LNCaP clone FGC (cell line): ENCODE data around the gene KRTAP1-4.
"Not testable (repeated sequence)": the region's sequence is repeated elsewhere in the genome, so short reads cannot be mapped to it uniquely, and the experiment has no call there.

ENCODE experiments used
- DNase-seq: peaks from one replicate; pipeline ENCODE4 v3.0.0-alpha.2; 2011; ENCODE audit warnings: low read depth
- H3K4me3 ChIP-seq: 2 replicates; pipeline ENCODE4 v1.5.1; 2011; ENCODE audit warnings: mild to moderate bottlenecking, low read depth, low read length, control low read depth
- CTCF ChIP-seq: IDR thresholded peaks from 2 replicates; pipeline ENCODE4 v1.5.1; 2012; ENCODE audit warnings: mild to moderate bottlenecking; ENCODE audit not compliant: control insufficient read depth, insufficient read depth; ENCODE audit errors: extremely low read depth

KRTAP1-4 gene

GRCh38 chr17:41058741-41059140, 28.7 kb upstream of the KRTAP1-4 start:
- no peak overlapping the region for H3K4me3 ChIP-seq
- no peak for TF ChIP-seq CTCF
- DNase-seq, result no peak

- TF ChIP-seq CTCF, result no peak
- DNase-seq, result no peak
- H3K4me3 ChIP-seq, result no peak overlapping the region
These were observed 27.6 kb upstream of the KRTAP1-4 start for GRCh38 chr17:41057547-41057946.

GRCh38 chr17:41055130-41055529, 25.1 kb upstream of the KRTAP1-4 start, which contains the start of gene KRTAP2-2:
KRTAP2-2 (minus strand) TSS chr17:41055230; CDS start chr17:41055211, 19 bp downstream.
- not testable (repeated sequence) for H3K4me3 ChIP-seq, DNase-seq

GRCh38 chr17:41054556-41054955, 24.6 kb upstream of the KRTAP1-4 start:
- not testable (repeated sequence) for DNase-seq, H3K4me3 ChIP-seq

- DNase-seq, result no peak
- no peak for TF ChIP-seq CTCF
- no peak overlapping the region for H3K4me3 ChIP-seq
These were observed 24.0 kb upstream of the KRTAP1-4 start for GRCh38 chr17:41054025-41054424.

- TF ChIP-seq CTCF, result no peak
These were observed 22.6 kb upstream of the KRTAP1-4 start for GRCh38 chr17:41052566-41052965.

GRCh38 chr17:41049110-41049509, 19.1 kb upstream of the KRTAP1-4 start:
- no peak overlapping the region for H3K4me3 ChIP-seq
- TF ChIP-seq CTCF, result no peak
- DNase-seq, result no peak

More at GRCh38 chr17:41052566-41052965, 22.6 kb upstream of the KRTAP1-4 start:
- no peak for DNase-seq
- no peak overlapping the region for H3K4me3 ChIP-seq

GRCh38 chr17:41048441-41048840, 18.4 kb upstream of the KRTAP1-4 start:
- TF ChIP-seq CTCF, result no peak
- DNase-seq, result no peak
- H3K4me3 ChIP-seq, result no peak overlapping the region

- not testable (repeated sequence) for H3K4me3 ChIP-seq, DNase-seq
These were observed 16.9 kb upstream of the KRTAP1-4 start, which contains the start of gene KRTAP2-1 for GRCh38 chr17:41046735-41047465. KRTAP2-1 (minus strand) TSS chr17:41047316; CDS start chr17:41047267, 49 bp downstream.
